CD8-positive, alpha-beta memory T cell (primary cell): Measurements from ENCODE around the gene JAM2. TPM values are rescaled to one million over a fixed set of nuclear protein-coding genes. Genes with fewer than 3 reads are reported as not detected.

Source experiments
- CTCF ChIA-PET: fragments of 350-600 bp; sonication (Branson Sonifier 250); formaldehyde crosslinking; loops from one replicate; lab custom pipeline; 2021; ENCODE audit warnings: antibody characterized with exemption; lab: Charles Lee
- POLR2A ChIA-PET: fragments of 350-600 bp; sonication (Branson Sonifier 250); formaldehyde crosslinking; loops from one replicate; lab custom pipeline; 2021; ENCODE audit warnings: antibody characterized with exemption; lab: Charles Lee
- DNase-seq, 5 donors: peaks; one replicate each; pipeline versions ENCODE4 v3.0.0 to v3.0.0-alpha.2; 2020 to 2022; ENCODE audit warnings: mixed read lengths in 1 of 5
- H3K27ac ChIP-seq: one replicate; pipeline ENCODE4 v1.7.0; 2013; ENCODE audit warnings: low read depth, mild to moderate bottlenecking, low read length, moderate library complexity
- H3K27me3 ChIP-seq: 2 replicates; pipeline ENCODE4 v1.7.0; 2013; ENCODE audit warnings: low read length, mild to moderate bottlenecking; ENCODE audit not compliant: insufficient read depth, poor library complexity, severe bottlenecking
- H3K36me3 ChIP-seq: 2 replicates; pipeline ENCODE4 v1.7.0; 2013; ENCODE audit warnings: mild to moderate bottlenecking, low read length, moderate library complexity; ENCODE audit not compliant: insufficient read depth
- H3K4me1 ChIP-seq: 2 replicates; pipeline ENCODE4 v1.7.0; 2013; ENCODE audit warnings: mild to moderate bottlenecking, low read length, moderate library complexity; ENCODE audit not compliant: insufficient read depth
- H3K4me3 ChIP-seq: 2 replicates; pipeline ENCODE4 v1.7.0; 2013; ENCODE audit warnings: mild to moderate bottlenecking, low read length
- H3K9me3 ChIP-seq: 2 replicates; pipeline ENCODE4 v1.7.0; 2013; ENCODE audit warnings: mild to moderate bottlenecking, low read length
- H3K27ac Mint-ChIP-seq, 8 donors: one replicate each; pipeline ENCODE4 v1.8.0; 2020 to 2021; ENCODE audit warnings: mixed read lengths in 8 of 8, mild to moderate bottlenecking in 6 of 8, inconsistent platforms in 3 of 8, moderate library complexity in 3 of 8
- H3K27me3 Mint-ChIP-seq, 2 donors: one replicate each; pipeline ENCODE4 v1.8.0; 2020 to 2021; ENCODE audit warnings: mixed read lengths in 2 of 2, mild to moderate bottlenecking in 1 of 2, moderate library complexity in 1 of 2
- H3K36me3 Mint-ChIP-seq, 3 donors: one replicate each; pipeline ENCODE4 v1.8.0; 2020 to 2021; ENCODE audit warnings: mixed read lengths in 3 of 3, inconsistent platforms in 1 of 3, mild to moderate bottlenecking in 1 of 3
- H3K4me1 Mint-ChIP-seq, 3 donors: one replicate each; pipeline ENCODE4 v1.8.0; 2020 to 2021; ENCODE audit warnings: mixed read lengths in 3 of 3, inconsistent platforms in 1 of 3, mild to moderate bottlenecking in 1 of 3
- H3K4me3 Mint-ChIP-seq, 7 donors: one replicate each; pipeline ENCODE4 v1.8.0; 2020 to 2021; ENCODE audit warnings: mixed read lengths in 7 of 7, mild to moderate bottlenecking in 6 of 7, moderate library complexity in 4 of 7, inconsistent platforms in 2 of 7
- H3K9me3 Mint-ChIP-seq, 5 donors: one replicate each; pipeline ENCODE4 v1.8.0; 2020 to 2022; ENCODE audit warnings: mixed read lengths in 5 of 5, mild to moderate bottlenecking in 3 of 5, moderate library complexity in 2 of 5, inconsistent platforms in 1 of 5
- polyA plus RNA-seq: library from polyadenylated mRNA; unstranded; fragments of 300-500 nt; fragmentation: Illumina TruSeq; gene quantifications from one replicate; pipeline ENCODE4 v1.2.3, GENCODE V29; 2021
- total RNA-seq, 2 experiments: library from RNA; stranded (reverse); gene quantifications; one replicate each; pipeline ENCODE4 v1.2.3, GENCODE V29; 2021

JAM2 gene
- total RNA-seq (1 to 10 TPM; 1.2 to 1.4 TPM), polyA plus RNA-seq (not detected)

- peak within 1 kb of the TSS; percentile 53 for H3K4me3 ChIP-seq
- Mint-ChIP-seq H3K4me3 (peak within 1 kb of the TSS; percentile 68 to 90 (median 84)), H3K27ac (peak within 1 kb of the TSS in 6 of 8 donors; percentile 0 to 61 (median 21)), H3K4me1 (peaks cover 14 to 18% (median 18%) of the 10 kb centered on the region in 3 donors), H3K27me3 (peaks cover 19 to 50% of the 10 kb centered on the region in 2 donors), H3K36me3 (peaks cover 0 to 3% (median 0%) of the 10 kb centered on the region in 3 donors), H3K9me3 (peaks cover 0 to 1% (median 0%) of the 10 kb centered on the region in 5 donors)
- ChIA-PET CTCF (interaction anchor here (1.2 to 3.2 kb wide), 3 partner anchors 14 to 71 kb away, joined by 3 to 15 read pairs (median 3); no protein-coding TSS in a partner anchor), POLR2A (no interaction called here)
- peaks cover 4% of the 10 kb centered on the region for H3K27me3 ChIP-seq
- peak in 4 of 5 donors; percentile 12 to 54 (median 26) for DNase-seq
- H3K27ac ChIP-seq, result no peak within 1 kb of the TSS
- no peaks in the 10 kb centered on the region for H3K9me3 ChIP-seq
- peaks cover 12% of the 10 kb centered on the region for H3K4me1 ChIP-seq
- no peaks in the 10 kb centered on the region for H3K36me3 ChIP-seq
These were observed at the start of gene JAM2 for GRCh38 chr21:25638660-25639550. Gene JAM2 (plus strand): TSS chr21:25639258. CDS start chr21:25639822, 564 bp downstream.

GRCh38 chr21:25589887-25590286, 49.2 kb upstream of the JAM2 start:
- no peak overlapping the region for H3K4me3 ChIP-seq
- Mint-ChIP-seq H3K27ac (peak overlapping the region in 6 of 8 donors; percentile 2 to 88 (median 11)), H3K4me3 (no peak overlapping the region), H3K27me3 (no peaks in the 10 kb centered on the region), H3K4me1 (peaks cover 21 to 41% (median 39%) of the 10 kb centered on the region in 3 donors), H3K9me3 (no peaks in the 10 kb centered on the region), H3K36me3 (peaks cover 12 to 85% (median 41%) of the 10 kb centered on the region in 3 donors)
- H3K27me3 ChIP-seq, result no peaks in the 10 kb centered on the region
- DNase-seq, result no peak
- H3K4me1 ChIP-seq, result no peaks in the 10 kb centered on the region
- no peaks in the 10 kb centered on the region for H3K9me3 ChIP-seq
- H3K27ac ChIP-seq, result no peak overlapping the region
- ChIA-PET CTCF (no interaction called here), POLR2A (no interaction called here)
- peaks cover 22% of the 10 kb centered on the region for H3K36me3 ChIP-seq

- Histone ChIP-seq H3K4me1 (peaks cover 11% of the 10 kb centered on the region), H3K9me3 (no peaks in the 10 kb centered on the region), H3K36me3 (peaks cover 12% of the 10 kb centered on the region), H3K27ac (peak within 1 kb of the TSS; percentile 83), H3K27me3 (no peaks in the 10 kb centered on the region), H3K4me3 (peak within 1 kb of the TSS; percentile 68)
- no peaks in the 10 kb centered on the region for H3K9me3 Mint-ChIP-seq
- peaks cover 0 to 41% (median 2%) of the 10 kb centered on the region in 3 donors for H3K36me3 Mint-ChIP-seq
- peaks cover 37 to 55% (median 53%) of the 10 kb centered on the region in 3 donors for H3K4me1 Mint-ChIP-seq
- peak within 1 kb of the TSS; percentile 75 to 100 (median 99) for H3K27ac Mint-ChIP-seq
- H3K27me3 Mint-ChIP-seq, result peaks cover 0 to 1% of the 10 kb centered on the region in 2 donors
- CTCF ChIA-PET, result interaction anchor here (0.8 to 2.3 kb wide), 25 partner anchors 10 to 278 kb away, joined by 3 to 19 read pairs (median 4); partner anchors contain the start of genes ATP5PF, GABPA and JAM2
- peak within 1 kb of the TSS; percentile 95 to 100 (median 100) for H3K4me3 Mint-ChIP-seq
- peak; percentile 74 to 91 (median 79) for DNase-seq
- POLR2A ChIA-PET, result interaction anchor here (0.7 to 2.4 kb wide), 3 partner anchors 40 to 148 kb away, joined by 3 to 10 read pairs (median 4); partner anchors contain the start of genes ATP5PF and GABPA
These were observed 31.7 kb upstream of the JAM2 start, which contains the start of gene MRPL39 for GRCh38 chr21:25607151-25608043. Gene MRPL39 (minus strand): TSS chr21:25607481. CDS start chr21:25607475, 6 bp downstream.

GRCh38 chr21:25608044-25608737, 30.9 kb upstream of the JAM2 start:
- Histone ChIP-seq H3K9me3 (no peaks in the 10 kb centered on the region), H3K36me3 (peaks cover 6% of the 10 kb centered on the region), H3K4me1 (peaks cover 11% of the 10 kb centered on the region), H3K27me3 (no peaks in the 10 kb centered on the region), H3K4me3 (peak overlapping the region; percentile 61), H3K27ac (peak overlapping the region; percentile 83)
- H3K27me3 Mint-ChIP-seq, result peaks cover 0 to 1% of the 10 kb centered on the region in 2 donors
- peak; percentile 57 to 84 (median 67) for DNase-seq
- peaks cover 0 to 33% (median 2%) of the 10 kb centered on the region in 3 donors for H3K36me3 Mint-ChIP-seq
- H3K9me3 Mint-ChIP-seq, result no peaks in the 10 kb centered on the region
- peaks cover 34 to 48% (median 47%) of the 10 kb centered on the region in 3 donors for H3K4me1 Mint-ChIP-seq
- peak overlapping the region; percentile 56 to 93 (median 78) for H3K27ac Mint-ChIP-seq
- CTCF ChIA-PET, result interaction anchor here (0.7 to 2.3 kb wide), 29 partner anchors 9 to 277 kb away, joined by 3 to 19 read pairs (median 3); partner anchors contain the start of genes ATP5PF, GABPA and JAM2
- POLR2A ChIA-PET, result interaction anchor here (1.5 to 2.4 kb wide), 2 partner anchors 41 to 127 kb away, joined by 3 to 10 read pairs; partner anchors contain the start of genes ATP5PF and GABPA
- H3K4me3 Mint-ChIP-seq, result peak overlapping the region; percentile 95 to 100 (median 100)

GRCh38 chr21:25614441-25614840, 24.6 kb upstream of the JAM2 start:
- Mint-ChIP-seq H3K9me3 (no peaks in the 10 kb centered on the region), H3K4me1 (no peaks in the 10 kb centered on the region), H3K36me3 (no peaks in the 10 kb centered on the region), H3K4me3 (no peak overlapping the region), H3K27ac (no peak overlapping the region), H3K27me3 (peaks cover 1 to 6% of the 10 kb centered on the region in 2 donors)
- POLR2A ChIA-PET, result no interaction called here
- Histone ChIP-seq H3K9me3 (no peaks in the 10 kb centered on the region), H3K4me3 (no peak overlapping the region), H3K4me1 (no peaks in the 10 kb centered on the region), H3K27me3 (no peaks in the 10 kb centered on the region), H3K36me3 (no peaks in the 10 kb centered on the region), H3K27ac (no peak overlapping the region)
- CTCF ChIA-PET, result interaction anchor here (0.7 kb wide), 1 partner anchor 69 kb away, joined by 3 read pairs; no protein-coding TSS in a partner anchor
- no peak for DNase-seq

- Mint-ChIP-seq H3K36me3 (no peaks in the 10 kb centered on the region), H3K27ac (no peak overlapping the region), H3K27me3 (peaks cover 3 to 6% of the 10 kb centered on the region in 2 donors), H3K4me3 (no peak overlapping the region), H3K4me1 (no peaks in the 10 kb centered on the region), H3K9me3 (no peaks in the 10 kb centered on the region)
- Histone ChIP-seq H3K27me3 (no peaks in the 10 kb centered on the region), H3K4me1 (no peaks in the 10 kb centered on the region), H3K9me3 (no peaks in the 10 kb centered on the region), H3K4me3 (no peak overlapping the region), H3K27ac (no peak overlapping the region), H3K36me3 (no peaks in the 10 kb centered on the region)
- ChIA-PET POLR2A (no interaction called here), CTCF (no interaction called here)
- DNase-seq, result no peak
These were observed 23.2 kb upstream of the JAM2 start for GRCh38 chr21:25615880-25616279.

- Histone ChIP-seq H3K4me3 (no peak overlapping the region), H3K36me3 (no peaks in the 10 kb centered on the region), H3K27me3 (no peaks in the 10 kb centered on the region), H3K4me1 (no peaks in the 10 kb centered on the region), H3K9me3 (no peaks in the 10 kb centered on the region), H3K27ac (no peak overlapping the region)
- POLR2A ChIA-PET, result no interaction called here
- no peak overlapping the region for H3K4me3 Mint-ChIP-seq
- no peak for DNase-seq
- H3K36me3 Mint-ChIP-seq, result no peaks in the 10 kb centered on the region
- no peaks in the 10 kb centered on the region for H3K4me1 Mint-ChIP-seq
- no peak overlapping the region for H3K27ac Mint-ChIP-seq
- peaks cover 4 to 6% of the 10 kb centered on the region in 2 donors for H3K27me3 Mint-ChIP-seq
- CTCF ChIA-PET, result no interaction called here
- H3K9me3 Mint-ChIP-seq, result no peaks in the 10 kb centered on the region
These were observed 19.9 kb upstream of the JAM2 start for GRCh38 chr21:25619198-25619597.
